NB4 (cell line): ENCODE results near the gene P2RX5.

Experiments
- MAX ChIP-seq: IDR thresholded peaks from 2 replicates; pipeline ENCODE4 v1.6.1; 2011; ENCODE audit warnings: low read depth, low read length
- POLR2A ChIP-seq: IDR thresholded peaks from 2 replicates; pipeline ENCODE4 v1.6.1; 2011; ENCODE audit warnings: mild to moderate bottlenecking; ENCODE audit not compliant: insufficient read length; ENCODE audit errors: extremely low read depth

- TF ChIP-seq POLR2A (no peak), MAX (no peak)
Observed at GRCh38 chr17:3675886-3676285, 20.1 kb downstream of the P2RX5 start.
